Peyer's patch (tissue), 4 donors: ENCODE measurements around the gene MRPL45. TPM values are rescaled to one million over a fixed set of nuclear protein-coding genes. Genes with fewer than 3 reads are reported as not detected.

Experiments
- DNase-seq, 3 donors: peaks; one replicate each; pipeline ENCODE4 v3.0.0-alpha.2; 2017 to 2019
- H3K27ac ChIP-seq, 4 donors: fragments of 200-600 bp; sonication (generic); one replicate each; pipeline ENCODE4 v1.5.1; 2016 to 2019
- H3K27me3 ChIP-seq, 2 donors: fragments of 200-600 bp; sonication (generic); one replicate each; pipeline ENCODE4 v1.5.1; 2019
- H3K36me3 ChIP-seq, 3 donors: fragments of 200-600 bp; sonication (generic); one replicate each; pipeline ENCODE4 v1.5.1; 2016 to 2019
- H3K4me1 ChIP-seq, 4 donors: fragments of 200-600 bp; sonication (generic); one replicate each; pipeline ENCODE4 v1.5.1; 2016 to 2019
- H3K4me3 ChIP-seq, 4 donors: fragments of 200-600 bp; sonication (generic); 1 replicate in 3 of 4; 2 replicates in 1 of 4; pipeline ENCODE4 v1.5.1; 2016 to 2019; ENCODE audit warnings: mild to moderate bottlenecking in 1 of 4
- H3K9me3 ChIP-seq, 4 donors: fragments of 200-600 bp; sonication (generic); one replicate each; pipeline ENCODE4 v1.5.1; 2016 to 2019; ENCODE audit warnings: mild to moderate bottlenecking in 1 of 4
- CTCF ChIP-seq, 6 experiments: fragments of 450-650 bp in 4 of 6; fragments of 200-600 bp in 2 of 6; sonication (generic) in 1 of 6; IDR thresholded peaks; one replicate each; pipeline ENCODE4 v1.5.1; 2017 to 2019; ENCODE audit warnings: antibody characterized with exemption in 6 of 6, mild to moderate bottlenecking in 3 of 6, moderate library complexity in 1 of 6
- POLR2A ChIP-seq, 2 donors: fragments of 450-650 bp; IDR thresholded peaks; one replicate each; pipeline ENCODE4 v1.5.1; 2017; ENCODE audit warnings: antibody characterized with exemption in 2 of 2, mild to moderate bottlenecking in 2 of 2, moderate library complexity in 2 of 2
- total RNA-seq, 4 donors: library from RNA; depleted of rRNA; stranded (reverse); fragments of >200 nt; gene quantifications; one replicate each; pipeline ENCODE4 v1.1.0, GENCODE V29; 2016

The MRPL45 gene
- total RNA-seq, 4 donors from 2014 or later: 6.6 to 23.8 (median 17.8) TPM

- Histone ChIP-seq H3K27ac (no peak within 1 kb of the TSS), H3K36me3 (no peaks in the 10 kb centered on the region), H3K4me3 (no peak within 1 kb of the TSS), H3K27me3 (no peaks in the 10 kb centered on the region), H3K4me1 (no peaks in the 10 kb centered on the region), H3K9me3 (no peaks in the 10 kb centered on the region)
- no peak for DNase-seq
- TF ChIP-seq POLR2A (IDR thresholded peaks at IDR 0.05) (no peak), CTCF (IDR thresholded peaks at IDR 0.05) (no peak)
These were observed 46.8 kb downstream of the MRPL45 start, which contains the start of gene GPR179 for GRCh38 chr17:38343608-38344419. TSS of gene GPR179 (minus strand) at chr17:38343956. CDS start at chr17:38343789, 167 bp downstream.

- H3K27me3 ChIP-seq: no peaks in the 10 kb centered on the region
- DNase-seq: no peak
- H3K36me3 ChIP-seq: no peaks in the 10 kb centered on the region
- TF ChIP-seq POLR2A (IDR thresholded peaks at IDR 0.05): no peak
- TF ChIP-seq CTCF (IDR thresholded peaks at IDR 0.05): no peak
- no peak overlapping the region for H3K27ac ChIP-seq
- no peak overlapping the region for H3K4me3 ChIP-seq
- no peaks in the 10 kb centered on the region for H3K4me1 ChIP-seq
- H3K9me3 ChIP-seq: no peaks in the 10 kb centered on the region
These were observed 47.4 kb downstream of the MRPL45 start for GRCh38 chr17:38344420-38344745.

- no peak for DNase-seq
- H3K9me3 ChIP-seq: no peaks in the 10 kb centered on the region
- H3K27ac ChIP-seq: no peak overlapping the region
- H3K27me3 ChIP-seq: no peaks in the 10 kb centered on the region
- H3K36me3 ChIP-seq: no peaks in the 10 kb centered on the region
- TF ChIP-seq CTCF (IDR thresholded peaks at IDR 0.05): no peak
- no peak for TF ChIP-seq POLR2A (IDR thresholded peaks at IDR 0.05)
- peaks cover 0 to 1% (median 0%) of the 10 kb centered on the region in 4 donors for H3K4me1 ChIP-seq
- no peak overlapping the region for H3K4me3 ChIP-seq
These were observed 48.8 kb downstream of the MRPL45 start for GRCh38 chr17:38345743-38346142.

- no peaks in the 10 kb centered on the region for H3K27me3 ChIP-seq
- H3K4me1 ChIP-seq: peaks cover 0 to 20% (median 0%) of the 10 kb centered on the region in 4 donors
- no peak overlapping the region for H3K27ac ChIP-seq
- H3K9me3 ChIP-seq: no peaks in the 10 kb centered on the region
- H3K4me3 ChIP-seq: no peak overlapping the region
- no peaks in the 10 kb centered on the region for H3K36me3 ChIP-seq
- peak; percentile 58 to 91 (median 88) for TF ChIP-seq CTCF (IDR thresholded peaks at IDR 0.05)
- no peak for TF ChIP-seq POLR2A (IDR thresholded peaks at IDR 0.05)
- peak; percentile 84 to 95 (median 89) for DNase-seq
These were observed 52.2 kb downstream of the MRPL45 start for GRCh38 chr17:38349097-38349730.

GRCh38 chr17:38350035-38350434 lies 53.1 kb downstream of the MRPL45 start:
- H3K36me3 ChIP-seq: no peaks in the 10 kb centered on the region
- H3K27ac ChIP-seq: no peak overlapping the region
- DNase-seq: no peak
- TF ChIP-seq POLR2A (IDR thresholded peaks at IDR 0.05) (no peak), CTCF (IDR thresholded peaks at IDR 0.05) (no peak)
- H3K4me1 ChIP-seq: peaks cover 0 to 28% (median 0%) of the 10 kb centered on the region in 4 donors
- no peaks in the 10 kb centered on the region for H3K27me3 ChIP-seq
- no peaks in the 10 kb centered on the region for H3K9me3 ChIP-seq
- H3K4me3 ChIP-seq: no peak overlapping the region
